Activated CD4-positive, CD25-positive, alpha-beta regulatory T cell treated with anti-CD3 and anti-CD28 coated beads, Interleukin-2, amount 50 U/mL, for 24 hours (primary cell): Measurements from ENCODE around the gene TPRA1.

Experiments
- ATAC-seq, 2 donors: fragments of 150-1000 bp; cut with Tn5 transposase; one replicate each; pipeline ENCODE4 v1.10.0; 2021; ENCODE audit warnings: mild to moderate bottlenecking in 1 of 2, moderate library complexity in 1 of 2

TPRA1 gene

DNA sequence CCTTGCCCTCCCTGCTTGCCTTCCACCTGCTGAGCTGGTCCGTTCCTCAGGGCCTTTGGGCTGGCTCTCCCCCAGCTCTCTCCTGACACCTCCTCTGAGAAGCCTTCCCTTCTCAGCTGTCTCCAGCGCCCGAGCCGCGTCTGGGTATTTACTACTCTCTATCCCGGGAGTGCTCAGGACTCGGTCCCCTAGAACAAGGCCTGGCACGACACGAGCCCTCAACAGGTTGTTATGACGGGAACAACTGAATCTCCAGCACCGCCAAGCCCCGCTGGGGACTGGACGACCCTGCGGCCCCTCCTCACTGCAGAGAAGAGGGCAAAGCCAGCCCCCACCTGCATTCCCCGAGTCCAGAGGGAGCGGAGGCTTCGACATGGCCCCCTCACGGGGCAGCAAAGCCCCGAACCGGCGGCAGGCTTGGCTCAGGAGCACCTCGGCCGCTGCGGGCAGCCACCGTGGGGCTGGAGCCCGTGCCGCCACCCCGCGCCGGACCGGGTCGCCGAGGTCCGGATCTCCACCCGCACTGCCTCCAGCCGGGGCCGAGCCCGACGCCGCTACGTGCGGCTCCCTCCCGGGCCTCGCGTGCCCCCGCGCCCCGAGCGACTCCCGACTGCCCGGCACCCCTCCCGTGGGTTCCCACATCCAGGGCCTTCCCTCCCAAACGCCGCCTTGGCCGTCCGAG is 792 bp downstream of the TPRA1 start:
- no peak for ATAC-seq

DNA sequence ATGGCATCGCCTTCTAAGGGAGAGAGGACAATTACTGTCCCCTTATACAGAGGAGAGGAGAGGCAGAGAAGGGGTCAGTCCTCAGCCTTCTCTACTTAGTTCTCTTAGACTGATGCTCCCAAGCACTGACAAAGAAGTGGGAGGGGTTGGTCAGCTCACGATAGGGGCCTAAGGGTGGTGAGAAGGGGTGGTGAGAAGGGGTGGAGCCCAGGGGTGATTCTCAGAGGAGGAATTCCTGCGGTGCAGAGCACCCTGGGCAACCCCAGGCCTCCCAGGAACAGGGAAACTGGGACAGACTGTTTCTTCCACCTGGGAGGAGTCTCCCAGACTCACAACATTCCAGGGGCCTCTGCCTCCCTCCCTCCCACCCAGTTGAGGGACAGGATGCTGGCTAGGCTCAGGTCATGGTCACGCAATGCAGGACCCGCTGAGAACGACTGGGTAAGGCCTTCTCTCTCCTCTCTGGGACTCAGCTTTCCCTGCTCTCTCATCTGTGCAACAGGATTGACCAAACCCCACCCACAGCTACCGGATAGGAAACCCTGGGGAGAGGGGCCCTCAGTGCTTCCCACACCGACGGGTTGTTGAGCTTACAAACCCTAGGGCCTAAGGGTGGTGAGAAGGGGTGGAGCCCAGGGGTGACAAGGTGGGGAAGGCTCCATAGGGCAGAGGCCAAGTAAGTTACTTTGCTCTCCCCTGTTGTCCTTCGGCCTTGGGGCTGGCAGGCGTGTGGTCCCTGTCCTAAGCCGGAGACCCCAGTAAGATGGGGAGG is 1.5 kb downstream of the TPRA1 start:
- no peak for ATAC-seq

DNA sequence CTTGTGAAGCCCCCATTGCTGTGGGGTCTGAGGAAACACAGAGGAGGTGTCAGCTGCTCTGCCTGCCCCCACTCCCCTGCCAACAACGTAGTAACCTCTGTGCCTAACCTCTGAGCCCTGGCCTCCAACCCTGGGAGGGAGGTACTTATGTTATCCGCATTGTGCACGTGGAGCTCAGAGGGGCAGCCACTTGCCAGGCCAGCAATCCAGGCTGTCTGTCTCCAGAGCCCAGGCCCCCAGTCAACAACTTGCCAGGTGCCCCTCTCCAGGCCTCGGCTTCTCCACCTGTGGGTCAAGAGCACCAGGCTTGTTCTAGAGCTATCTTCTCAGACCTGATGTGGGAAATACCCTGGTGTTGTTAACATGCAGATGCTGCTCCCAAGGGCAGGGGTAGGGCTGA is 2.7 kb downstream of the TPRA1 start:
- no peak for ATAC-seq

DNA sequence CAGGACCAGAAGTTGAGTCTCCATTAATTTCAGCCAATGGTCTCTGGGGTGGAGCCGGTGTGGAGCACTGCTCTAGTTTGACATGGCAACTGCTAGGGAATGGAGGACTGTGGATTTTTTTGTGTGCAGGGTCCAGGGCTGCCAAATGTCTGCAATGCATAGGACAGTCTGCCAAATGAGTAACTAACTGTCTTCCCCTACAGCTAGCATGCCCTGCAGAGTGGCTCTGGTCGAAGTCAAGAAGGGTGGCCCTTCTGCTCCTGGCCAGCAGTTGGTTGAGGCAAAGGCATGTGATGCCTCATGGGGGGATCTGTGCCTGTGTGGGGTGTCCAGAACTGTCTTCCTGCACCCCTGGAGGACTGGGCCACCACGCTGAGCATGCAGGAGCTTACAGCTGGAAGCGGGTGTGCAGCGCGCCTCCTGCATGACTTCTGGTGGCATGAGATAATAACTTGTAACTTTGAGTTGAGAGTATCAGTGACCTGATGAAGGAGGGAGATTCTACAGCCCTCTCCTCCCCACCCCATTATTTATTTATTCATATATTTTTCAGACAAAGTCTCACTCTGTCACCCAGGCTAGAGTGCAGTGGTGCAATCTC is 4.6 kb downstream of the TPRA1 start:
- ATAC-seq = no peak

DNA sequence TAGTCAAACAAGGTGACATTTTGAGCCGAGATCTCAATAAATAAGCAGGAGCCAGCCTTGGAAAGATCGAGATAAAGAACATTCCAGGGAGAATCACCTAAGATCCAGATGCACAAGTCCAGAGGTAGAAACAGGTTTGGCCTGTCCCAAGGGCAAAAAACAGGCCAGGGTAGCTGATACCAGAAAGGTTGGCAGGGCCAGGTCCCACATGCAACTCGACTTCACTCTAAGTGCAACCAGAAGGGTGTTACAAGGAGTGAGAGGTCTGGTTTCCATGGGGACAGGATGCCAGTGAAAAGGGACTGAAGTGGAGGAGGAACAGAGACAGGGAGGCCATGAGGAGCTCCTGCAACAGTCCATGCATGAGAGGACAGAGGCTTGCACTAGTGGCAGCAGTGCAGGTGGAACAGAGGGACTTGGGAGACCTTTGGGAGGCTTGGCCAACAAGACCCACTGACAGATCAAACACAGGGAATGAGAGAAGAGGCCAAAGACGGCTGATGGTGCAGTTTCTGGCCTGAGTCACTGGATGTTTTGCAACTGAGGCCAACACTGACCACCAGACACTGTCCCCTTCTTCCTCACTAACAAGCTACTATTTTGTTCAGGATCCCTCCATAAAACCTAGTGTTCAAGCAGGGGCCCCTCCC is 5.2 kb downstream of the TPRA1 start:
- ATAC-seq = no peak

DNA sequence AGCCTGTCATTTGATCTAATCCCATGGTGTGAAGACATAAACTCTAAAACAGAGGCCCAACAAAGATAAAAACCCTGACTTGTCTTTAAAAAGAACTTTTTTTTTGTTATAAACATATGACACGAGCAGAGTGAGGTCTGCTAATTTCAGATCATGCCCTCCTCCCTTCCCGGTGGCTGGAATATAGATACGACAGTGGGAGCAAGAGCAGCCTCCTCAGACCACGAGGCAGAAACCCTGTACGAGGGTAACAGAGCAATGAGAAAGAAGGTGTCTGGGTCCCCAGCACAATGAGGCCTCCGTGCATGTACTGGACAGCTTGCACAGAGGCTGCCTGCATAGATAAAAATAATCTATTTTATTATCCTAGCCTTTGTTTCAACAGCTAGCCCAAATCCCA is 5.8 kb downstream of the TPRA1 start:
- ATAC-seq = no peak

DNA sequence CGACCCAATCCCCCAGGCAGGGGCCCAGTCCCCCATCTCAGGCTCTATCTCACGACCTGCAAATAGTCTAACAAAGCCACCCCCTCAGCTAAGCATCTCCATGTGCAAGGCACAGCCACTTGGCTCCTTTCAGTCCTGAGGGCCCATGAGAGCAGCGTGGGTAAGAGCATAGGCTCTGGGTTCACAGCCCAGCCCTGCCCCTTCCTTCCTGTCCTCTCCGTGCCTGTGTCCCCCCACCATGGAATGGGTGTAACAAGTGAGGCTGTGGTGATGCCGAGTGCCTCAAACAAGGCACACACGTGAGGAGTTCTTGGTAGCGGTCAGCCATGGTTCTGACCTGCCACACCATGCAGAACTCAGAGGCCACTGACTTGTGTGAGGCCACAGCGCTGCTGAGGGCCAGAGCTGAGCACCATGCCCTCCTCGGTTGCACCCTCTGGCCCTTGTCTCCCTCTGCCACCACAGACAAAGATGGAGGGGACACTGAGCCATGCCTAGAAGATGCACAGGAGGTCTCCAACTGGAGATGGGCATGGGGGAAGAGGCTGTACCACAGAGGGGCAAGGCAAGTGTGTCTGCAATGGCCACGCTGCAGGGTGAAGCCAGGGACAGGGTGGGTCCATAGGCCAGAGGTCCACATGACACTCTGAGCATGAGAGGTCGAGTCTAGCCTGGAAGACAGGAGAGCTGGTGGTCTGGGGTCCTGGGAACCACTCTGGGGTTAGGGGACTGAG is 10.0 kb downstream of the TPRA1 start:
- ATAC-seq = no peak

DNA sequence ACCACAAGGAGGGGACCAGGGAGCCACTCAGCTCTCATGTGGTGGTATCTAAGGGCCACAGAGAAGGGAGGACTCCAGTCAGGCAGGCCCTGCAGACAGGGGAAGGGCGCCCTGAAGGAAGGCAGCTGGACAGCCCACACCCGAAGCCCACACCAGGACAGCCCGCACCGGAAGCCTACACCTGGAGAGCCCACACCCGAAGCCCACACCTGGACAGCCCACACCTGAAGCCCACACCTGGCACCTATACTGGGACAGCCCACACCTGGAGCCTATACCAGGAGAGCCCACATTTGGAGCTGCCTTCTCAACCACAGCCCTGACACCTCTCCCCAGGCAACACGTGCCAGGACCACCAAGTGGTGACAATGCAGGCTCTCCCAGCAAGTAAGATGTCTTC is 11.7 kb downstream of the TPRA1 start:
- no peak for ATAC-seq

DNA sequence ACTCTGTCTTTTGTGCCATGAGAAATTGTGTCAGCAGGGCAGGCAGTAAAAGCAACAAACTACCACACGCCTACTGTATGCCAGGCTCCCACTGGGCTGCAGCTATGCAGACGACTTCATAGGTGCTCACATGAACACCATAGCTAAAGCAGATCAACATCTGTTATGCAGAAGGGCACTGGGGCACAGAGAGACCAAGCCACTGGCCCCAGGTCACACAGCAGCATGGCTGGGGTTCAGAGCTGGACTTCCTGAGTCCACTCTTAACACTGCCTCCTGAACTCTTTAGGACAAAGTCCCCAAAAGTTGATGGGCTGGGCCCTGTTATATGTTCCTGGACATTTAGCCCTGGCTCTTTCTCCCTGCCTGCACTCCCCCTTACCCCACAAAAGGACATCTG is 12.4 kb downstream of the TPRA1 start:
- ATAC-seq = no peak

DNA sequence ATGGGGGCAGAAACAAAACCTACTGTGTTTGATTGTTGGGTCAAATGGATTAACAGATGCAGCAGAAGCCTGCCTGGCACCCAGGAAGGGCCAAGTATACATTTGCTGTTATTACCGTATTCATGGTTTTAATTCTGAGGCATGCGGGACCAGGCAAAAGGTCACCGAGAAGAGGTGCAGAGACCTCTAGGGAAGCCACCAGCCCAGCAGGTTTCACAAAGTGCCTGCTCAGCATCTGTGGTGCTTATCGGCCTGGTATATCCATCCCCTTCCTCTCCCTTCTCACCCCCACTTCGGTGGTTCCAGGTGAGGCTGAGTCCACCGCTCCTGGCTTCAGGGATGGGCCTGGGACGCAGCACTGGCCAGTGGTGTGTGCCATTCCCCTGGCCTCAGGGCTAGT is 13.1 kb downstream of the TPRA1 start:
- ATAC-seq = no peak

DNA sequence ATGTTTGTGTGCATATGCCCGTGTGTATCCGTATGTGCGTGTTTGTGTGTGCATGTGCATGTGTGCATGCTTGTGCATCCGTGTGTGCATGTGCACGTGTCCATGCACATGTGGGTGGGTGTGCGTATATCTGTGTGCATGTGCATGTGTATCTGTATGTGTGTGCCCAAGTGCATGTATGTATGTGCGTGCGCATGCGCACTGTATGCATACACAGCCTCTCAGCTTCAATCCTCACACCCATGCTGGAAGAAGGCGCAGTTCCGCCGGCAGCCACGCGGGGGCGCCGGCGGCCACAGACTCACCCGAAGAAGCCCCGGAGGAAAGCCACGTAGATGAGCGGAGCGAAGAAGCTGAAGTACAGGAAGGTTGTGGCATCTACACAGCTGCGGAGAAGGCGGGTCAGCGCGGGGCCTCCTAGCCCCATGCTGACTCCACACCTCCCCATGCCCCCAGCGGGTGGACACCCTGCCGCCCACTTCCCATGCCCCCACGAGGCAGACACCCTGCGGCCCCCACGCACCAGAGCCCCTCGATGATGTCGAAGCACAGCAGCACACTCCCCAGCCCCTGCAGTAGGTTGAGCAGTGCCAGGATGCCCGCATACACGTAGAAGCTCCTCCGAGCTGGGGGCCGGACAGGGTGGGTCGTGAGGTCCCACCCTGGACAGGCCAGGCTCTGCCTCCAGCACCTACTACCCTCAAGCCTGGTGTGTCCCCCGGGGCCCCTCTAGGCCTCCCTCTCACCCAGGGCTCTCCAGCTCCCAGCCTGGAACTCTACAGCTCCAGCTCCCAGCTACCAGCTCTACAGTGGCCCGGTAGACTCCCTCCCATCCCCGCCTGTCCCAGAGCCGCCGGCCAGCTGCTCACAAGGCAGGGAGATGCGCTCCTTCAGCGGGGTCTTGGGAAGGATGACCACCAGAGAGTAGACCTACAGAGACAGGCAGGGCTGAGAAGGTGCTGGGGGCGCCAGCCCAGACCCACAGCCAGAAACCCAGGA is 15.4 kb downstream of the TPRA1 start:
- ATAC-seq = peak; percentile 89 to 91

DNA sequence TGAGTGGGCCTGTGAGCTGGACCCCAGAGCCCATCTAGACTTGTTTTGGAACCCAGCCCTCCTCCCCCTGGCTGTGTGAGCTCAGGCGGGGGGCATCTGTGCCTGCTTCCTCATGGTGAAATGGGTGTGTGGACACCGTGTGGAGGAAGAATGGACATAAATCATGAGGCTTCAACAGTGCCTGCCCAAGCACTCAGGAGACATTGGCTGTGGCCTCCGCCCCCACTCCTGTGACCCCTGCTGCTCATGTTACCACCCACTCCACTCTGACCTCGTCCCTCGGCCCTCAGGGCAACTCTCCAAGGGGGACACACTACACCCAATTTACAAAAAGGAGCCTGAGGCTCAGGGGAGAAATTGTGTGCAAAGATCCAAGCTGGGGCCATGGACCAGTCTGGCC is 16.6 kb downstream of the TPRA1 start:
- ATAC-seq = no peak

DNA sequence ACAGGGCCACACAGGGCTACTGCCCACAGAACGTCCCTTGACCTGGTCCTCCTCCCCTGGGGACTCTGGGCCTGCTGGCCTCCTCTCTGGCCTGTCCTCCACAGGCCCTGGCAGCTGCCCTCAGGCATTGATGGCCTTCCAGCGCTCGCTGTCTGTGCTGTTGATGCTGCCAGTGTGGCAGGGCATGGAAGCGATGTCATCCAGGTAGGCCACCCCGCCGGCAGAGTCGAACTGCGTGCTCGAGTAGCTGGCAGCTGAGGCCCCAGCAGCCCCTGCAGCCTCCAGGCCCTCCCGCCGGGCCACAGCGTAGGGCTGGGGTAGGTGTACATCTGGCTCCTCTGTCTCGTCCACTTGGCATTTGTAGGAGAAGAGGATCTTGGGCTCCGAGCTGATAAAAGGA is 17.1 kb downstream of the TPRA1 start:
- ATAC-seq = no peak

DNA sequence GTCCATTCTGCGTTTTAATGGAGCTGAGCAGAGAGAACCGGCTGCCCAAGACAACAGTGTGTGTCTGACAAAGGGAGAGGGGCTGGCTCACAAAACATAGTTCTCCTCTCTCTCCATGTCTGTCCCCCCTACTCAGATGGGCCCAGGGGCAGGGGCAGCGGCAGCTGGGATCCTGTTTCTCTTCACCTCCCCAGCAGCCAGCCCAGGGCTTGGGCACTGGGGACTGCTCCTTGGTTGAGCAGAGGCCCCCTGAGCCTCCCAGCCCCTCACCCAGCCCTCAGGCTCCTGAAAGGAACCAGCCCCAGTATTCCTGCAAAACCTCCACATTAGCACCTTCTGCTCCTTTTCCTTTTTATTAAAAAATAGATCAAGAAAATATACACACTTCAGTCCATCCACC is 17.8 kb downstream of the TPRA1 start:
- no peak for ATAC-seq

DNA sequence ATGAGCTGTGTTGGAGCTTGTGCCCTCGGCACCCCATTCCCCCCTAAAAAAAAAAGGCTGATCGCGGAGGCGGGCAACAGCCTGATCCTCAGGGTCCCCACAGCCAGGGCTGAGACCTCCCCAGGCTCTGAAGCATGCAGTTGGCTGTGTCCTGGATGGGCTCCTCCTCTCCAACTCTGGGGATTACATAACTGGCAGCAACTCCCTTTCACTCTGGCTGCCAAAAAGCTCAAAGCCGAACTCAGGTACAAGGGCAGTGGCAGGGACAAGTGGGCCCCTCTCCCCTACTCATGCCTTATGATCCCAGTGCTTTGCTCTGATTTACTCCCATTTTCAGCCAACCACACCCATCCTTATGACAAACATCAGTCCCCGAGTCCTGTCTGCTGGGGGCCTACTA is 18.3 kb downstream of the TPRA1 start:
- ATAC-seq = no peak

DNA sequence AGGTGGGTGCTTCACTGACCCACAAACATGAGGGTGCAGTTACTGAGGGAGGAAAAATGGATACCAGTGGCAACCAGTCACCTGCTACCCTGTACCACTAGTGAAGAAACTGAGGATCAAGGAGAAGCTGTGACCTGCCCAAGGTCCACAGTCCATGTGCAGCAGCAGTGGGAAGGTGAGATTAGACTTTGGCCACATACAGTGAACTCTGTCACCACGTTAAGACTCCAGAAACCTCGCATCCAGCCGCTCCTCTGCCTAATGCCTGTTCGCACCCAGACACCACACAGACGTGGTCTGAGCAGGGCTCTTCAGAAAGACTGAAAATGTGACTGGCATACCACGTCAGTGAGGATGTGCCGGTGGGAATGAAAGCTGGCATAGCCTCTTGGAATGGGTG is 20.0 kb downstream of the TPRA1 start:
- ATAC-seq = no peak

DNA sequence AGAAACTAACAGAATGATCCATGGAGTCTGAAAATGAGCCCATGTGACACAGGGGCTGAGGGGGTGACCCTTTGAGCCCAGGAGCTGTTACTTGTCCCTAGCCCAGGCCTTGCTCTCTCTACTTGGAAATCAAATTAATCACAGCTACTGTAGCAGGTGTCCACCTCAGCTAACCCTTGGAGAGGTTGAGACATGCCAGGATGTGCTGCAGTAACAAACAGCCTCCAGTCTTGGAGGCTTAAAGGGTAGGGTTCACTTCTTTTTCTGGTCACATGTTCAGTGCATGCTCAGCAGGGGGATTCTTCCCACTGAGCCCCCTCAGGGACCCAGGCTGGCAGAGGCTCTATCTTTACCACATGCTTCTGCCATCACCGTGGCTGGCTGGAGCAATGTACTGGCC is 21.4 kb downstream of the TPRA1 start:
- ATAC-seq = no peak

DNA sequence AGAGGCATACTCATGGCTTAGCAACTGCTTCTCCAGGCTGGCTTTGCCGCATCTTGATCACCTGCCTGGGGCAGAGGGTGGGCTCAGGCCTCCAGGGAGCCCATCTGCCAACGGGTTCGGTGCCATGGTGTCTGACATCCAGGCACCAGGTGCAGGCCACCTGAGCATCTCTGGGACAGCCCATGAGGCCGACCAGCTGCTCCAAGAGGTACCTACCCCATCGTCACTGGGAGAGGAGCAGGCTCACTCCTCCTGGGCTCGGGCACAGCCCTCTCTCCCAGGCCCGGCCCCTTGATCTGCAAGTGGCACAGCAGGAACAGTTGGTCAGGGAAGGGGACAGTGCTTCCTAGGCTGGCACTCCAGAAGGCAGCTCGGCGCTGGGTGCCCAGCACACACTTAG is 21.9 kb downstream of the TPRA1 start:
- ATAC-seq = peak in 1 of 2 donors; percentile 8

DNA sequence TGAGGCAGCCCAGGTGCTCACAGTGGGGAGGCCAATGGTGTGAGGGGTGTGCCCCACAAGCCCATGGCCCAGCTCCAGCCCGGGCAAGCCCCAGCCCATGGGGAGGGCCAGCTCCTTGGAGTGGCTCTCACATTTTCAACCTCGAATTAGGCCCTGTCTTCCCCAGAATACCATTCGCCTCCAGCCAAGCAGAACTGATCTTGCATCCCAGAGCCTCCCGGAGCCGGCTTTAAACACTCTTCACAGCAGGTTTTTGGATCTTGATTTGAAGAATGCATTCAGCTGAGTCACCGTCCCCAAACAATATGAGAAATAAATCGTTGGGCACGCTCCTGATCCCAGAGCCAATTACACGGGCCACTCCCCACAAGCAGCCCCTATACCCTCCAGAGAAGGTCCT is 23.7 kb downstream of the TPRA1 start:
- ATAC-seq = no peak

DNA sequence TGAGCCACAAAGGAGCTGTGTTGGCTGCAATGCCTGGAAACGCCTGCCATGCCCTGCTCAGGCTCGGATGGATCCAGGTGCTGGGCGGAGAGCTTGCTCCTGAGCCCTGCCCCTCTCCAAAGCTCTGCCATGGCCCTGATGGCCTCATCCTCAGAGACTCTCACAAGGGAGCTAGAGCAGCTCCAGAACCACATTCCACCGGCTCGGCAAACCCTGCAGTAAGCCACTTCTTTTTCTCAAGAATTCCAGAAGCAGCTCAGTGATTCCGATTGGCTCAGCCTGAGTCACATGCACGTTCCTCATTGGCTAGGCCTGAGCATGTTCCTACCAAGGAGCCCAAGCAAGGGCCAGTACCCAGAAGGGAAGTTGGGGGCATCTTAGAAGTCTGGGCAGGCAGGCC is 24.8 kb downstream of the TPRA1 start:
- no peak for ATAC-seq

DNA sequence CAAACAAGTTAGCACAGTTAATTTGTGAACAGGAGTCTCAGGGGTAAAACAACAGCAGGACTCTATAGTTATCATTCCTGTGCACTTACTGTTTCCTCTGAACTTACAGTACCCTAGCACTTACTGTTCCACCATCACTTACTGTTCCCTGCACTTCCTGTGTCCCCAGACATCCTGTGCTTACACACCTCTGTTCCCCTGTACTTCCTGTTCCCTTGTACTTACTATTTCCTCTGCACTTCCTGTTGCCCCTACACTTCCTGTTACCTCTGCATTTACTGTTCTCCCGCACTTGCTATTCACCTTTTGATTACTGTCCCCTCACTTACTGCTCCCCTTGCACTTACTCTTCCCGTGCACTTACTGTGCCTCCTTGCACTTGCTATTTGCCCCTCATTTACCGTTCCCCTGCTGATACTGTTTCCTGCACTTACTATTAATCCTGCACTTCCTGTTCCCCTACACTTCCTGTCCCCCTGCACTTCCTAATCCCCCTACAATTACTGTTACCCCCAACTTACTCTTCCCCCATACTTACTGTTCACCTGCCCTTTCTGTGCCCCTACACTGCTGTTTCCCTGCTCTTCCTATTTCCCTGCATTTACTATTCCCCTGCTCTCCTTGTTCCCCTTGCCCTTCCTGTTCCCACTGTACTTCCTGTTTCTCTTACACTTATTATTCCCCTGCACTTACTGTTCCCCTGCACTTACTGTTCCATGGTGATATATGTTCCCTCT is 30.3 kb downstream of the TPRA1 start:
- peak in 1 of 2 donors; percentile 41 for ATAC-seq
